A673 (cell line): ENCODE results near the gene FUCA1. TPM values are rescaled to one million over a fixed set of nuclear protein-coding genes. Genes with fewer than 3 reads are reported as not detected.
A peak's percentile ranks its signal among the peaks of the same experiment; 100 is the strongest.

Experiments
- BruUV-seq: library from RNA; stranded (reverse); fragments of 400-500 nt; replicated peaks from 2 replicates; lab custom pipeline; 2021; lab: Mats Ljungman, UMichigan
- CTCF ChIA-PET: fragments of 300-600 bp; sonication (Branson Sonifier 250); formaldehyde crosslinking; loops from one replicate; lab custom pipeline; 2022; ENCODE audit warnings: antibody characterized with exemption; lab: Charles Lee
- POLR2A ChIA-PET: fragments of 300-600 bp; sonication (Branson Sonifier 250); formaldehyde crosslinking; loops from one replicate; lab custom pipeline; 2022; ENCODE audit warnings: antibody characterized with exemption; ENCODE audit not compliant: low non-redundant PET; lab: Charles Lee
- DNase-seq: peaks from one replicate; pipeline ENCODE4 v3.0.0-alpha.2; 2015; ENCODE audit warnings: low spot score
- H3K27ac ChIP-seq: fragments of 200-600 bp; sonication (generic); 2 replicates; pipeline ENCODE4 v1.5.1; 2016; ENCODE audit warnings: mixed run types, low read depth, mild to moderate bottlenecking, mixed read lengths, antibody characterized with exemption, low read length; ENCODE audit not compliant: poor library complexity, severe bottlenecking
- H3K27me3 ChIP-seq: fragments of 200-600 bp; sonication (generic); replicated peaks from 2 replicates; pipeline ENCODE4 v1.6.1; 2017; ENCODE audit warnings: mixed run types, low read depth, mild to moderate bottlenecking, mixed read lengths, antibody characterized with exemption, low read length; ENCODE audit not compliant: insufficient read depth, poor library complexity
- H3K36me3 ChIP-seq: fragments of 200-600 bp; sonication (generic); 2 replicates; pipeline ENCODE4 v1.6.1; 2016; ENCODE audit warnings: mixed run types, mild to moderate bottlenecking, mixed read lengths, antibody characterized with exemption, low read length; ENCODE audit not compliant: insufficient read depth, poor library complexity, severe bottlenecking
- H3K4me1 ChIP-seq: fragments of 200-600 bp; sonication (generic); 2 replicates; pipeline ENCODE4 v1.6.1; 2017; ENCODE audit warnings: mixed run types, mild to moderate bottlenecking, mixed read lengths, antibody characterized with exemption, low read length; ENCODE audit not compliant: insufficient read depth, poor library complexity, severe bottlenecking
- H3K4me3 ChIP-seq: fragments of 200-600 bp; sonication (generic); 2 replicates; pipeline ENCODE4 v1.5.1; 2016; ENCODE audit warnings: low read depth, mixed run types, mild to moderate bottlenecking, mixed read lengths, low read length; ENCODE audit not compliant: poor library complexity, severe bottlenecking
- H3K9me3 ChIP-seq: fragments of 200-600 bp; sonication (generic); 2 replicates; pipeline ENCODE4 v1.6.1; 2016; ENCODE audit warnings: mixed run types, low read depth, mild to moderate bottlenecking, mixed read lengths, antibody characterized with exemption, low read length; ENCODE audit not compliant: poor library complexity, severe bottlenecking
- CTCF ChIP-seq: fragments of 300-800, 200-600 bp; sonication (generic); conservative IDR thresholded peaks from 2 replicates; pipeline ENCODE4 v1.5.1; 2017; ENCODE audit warnings: low read depth, mild to moderate bottlenecking, antibody characterized with exemption, low read length, moderate library complexity, mixed read lengths
- EZH2 ChIP-seq: fragments of 200-600 bp; sonication (generic); IDR thresholded peaks from 2 replicates; pipeline ENCODE4 v1.6.1; 2017; ENCODE audit warnings: borderline replicate concordance, low read depth, mild to moderate bottlenecking, mixed read lengths, antibody characterized with exemption, low read length; ENCODE audit not compliant: poor library complexity, severe bottlenecking
- intact Hi-C: fragments of 100-400 bp; cut with micrococcal nuclease; formaldehyde crosslinking; loops from one replicate; pipeline ENCODE4 v1.10.0; 2022; ENCODE audit not compliant: unreplicated experiment
- total RNA-seq: library from RNA; stranded (reverse); gene quantifications from 2 replicates; pipeline ENCODE4 v1.2.3, GENCODE V29; 2021

Gene FUCA1
- total RNA-seq, 1 experiment from 2014 or later = 8.9 TPM

GRCh38 chr1:23799570-23800399 lies 68.3 kb downstream of the FUCA1 start:
- BruUV-seq = no TSS peak
- POLR2A ChIA-PET = interaction anchor here (0.6 kb wide), 1 partner anchor 52 kb away, joined by 3 read pairs; no protein-coding TSS in a partner anchor
- Histone ChIP-seq H3K9me3 (no peaks in the 10 kb centered on the region), H3K27ac (peak overlapping the region; percentile 85), H3K4me3 (peak overlapping the region; percentile 79), H3K4me1 (peaks cover 18% of the 10 kb centered on the region), H3K27me3 (no peaks in the 10 kb centered on the region), H3K36me3 (peaks cover 19% of the 10 kb centered on the region)
- intact Hi-C loops = no loop called here
- no peak for DNase-seq
- CTCF ChIA-PET = interaction anchor here (0.5 kb wide), 1 partner anchor 10 kb away, joined by 3 read pairs; no protein-coding TSS in a partner anchor
- TF ChIP-seq EZH2 = no peak
- no peak for TF ChIP-seq CTCF

GRCh38 chr1:23799255-23799569 lies 68.9 kb downstream of the FUCA1 start:
- Histone ChIP-seq H3K4me3 (peak overlapping the region; percentile 79), H3K27ac (peak overlapping the region; percentile 85)
- no peak for TF ChIP-seq EZH2
- no peak for TF ChIP-seq CTCF

GRCh38 chr1:23798662-23799142 lies 69.4 kb downstream of the FUCA1 start:
- no peak overlapping the region for H3K4me3 ChIP-seq
- no TSS peak for BruUV-seq

More at GRCh38 chr1:23799255-23799569, 68.9 kb downstream of the FUCA1 start:
- H3K36me3 ChIP-seq = peaks cover 19% of the 10 kb centered on the region
- peaks cover 18% of the 10 kb centered on the region for H3K4me1 ChIP-seq
- no peaks in the 10 kb centered on the region for H3K9me3 ChIP-seq
- BruUV-seq = no TSS peak
- no peak for DNase-seq
- intact Hi-C loops = no loop called here
- ChIA-PET CTCF (no interaction called here), POLR2A (interaction anchor here (0.6 kb wide), 1 partner anchor 51 kb away, joined by 3 read pairs; no protein-coding TSS in a partner anchor)
- H3K27me3 ChIP-seq = no peaks in the 10 kb centered on the region

More at GRCh38 chr1:23798662-23799142, 69.4 kb downstream of the FUCA1 start:
- Histone ChIP-seq H3K4me1 (peaks cover 21% of the 10 kb centered on the region), H3K27me3 (no peaks in the 10 kb centered on the region), H3K36me3 (peaks cover 19% of the 10 kb centered on the region), H3K9me3 (no peaks in the 10 kb centered on the region), H3K27ac (peak overlapping the region; percentile 85)
- no peak for DNase-seq
- TF ChIP-seq CTCF (no peak; the same call in 1 of the 2 replicates), EZH2 (no peak)
- CTCF ChIA-PET = interaction anchor here (1.2 kb wide), 1 partner anchor 27 kb away, joined by 3 read pairs; no protein-coding TSS in a partner anchor
- intact Hi-C loops = no loop called here
- POLR2A ChIA-PET = no interaction called here
